ENCODE measurements around the gene GNAL. TPM values are rescaled to one million over a fixed set of nuclear protein-coding genes. Genes with fewer than 3 reads are reported as not detected.

The GNAL gene
- total and polyA plus RNA-seq, 2 of the 4 experiments (the other 2 are of a cell fraction), result 0.15 to 0.36 TPM

- POLR2A ChIA-PET (ENCODE audit: unreplicated experiment), result interaction anchor here (0.6 kb wide), 1 partner anchor 431 kb away, joined by 3 read pairs; no protein-coding TSS in a partner anchor
- no peak overlapping the region for H3K18ac ChIP-seq (ENCODE audit: low read depth, low read length)
These were observed 158.7 kb downstream of the GNAL start for GRCh38 chr18:11847811-11848210.

More at GRCh38 chr18:11847811-11848210, 158.7 kb downstream of the GNAL start:
- no peak overlapping the region for H3K56ac ChIP-seq (ENCODE audit: extremely low read depth, insufficient read depth, low read length)
- peaks cover 0 to 13% of the 10 kb centered on the region in 2 experiments; a peak in 2 of 4 replicates for H3K79me1 ChIP-seq (ENCODE audit: low read depth in 1 of 2, low read length in 2 of 2)
- no peak overlapping the region for H3K4ac ChIP-seq (ENCODE audit: low read depth, low read length)
- TF ChIP-seq RFX5 (IDR thresholded peaks at IDR 0.05; ENCODE audit: low read depth, low read length) (no peak), NFE2L2 (IDR thresholded peaks at IDR 0.05; ENCODE audit: low read depth, low read length) (no peak), RAD21 (IDR thresholded peaks at IDR 0.05; ENCODE audit: low read length) (no peak), CTCF (conservative IDR thresholded peaks at IDR 0.05; ENCODE audit: low read depth, low read length) (no peak)
- H3K14ac ChIP-seq (replicated peaks; ENCODE audit: low read depth, low read length), result no peak overlapping the region
- H3K9me3 ChIP-seq (ENCODE audit: control insufficient read depth, insufficient read depth, low read length), result no peaks in the 10 kb centered on the region
- no peak overlapping the region for H3K9ac ChIP-seq (ENCODE audit: low read depth, low read length)
- DNase-seq, result no peak
- dilution Hi-C loops (cut with HindIII; ENCODE audit: low sequenced_read_pairs, unreplicated experiment), result no loop called here
- no peak overlapping the region for H3K4me2 ChIP-seq (ENCODE audit: low read depth, low read length)
- no peak overlapping the region for H3K4me3 ChIP-seq (ENCODE audit: insufficient read depth, low read depth, low read length)
- no peak overlapping the region for H3K23ac ChIP-seq (ENCODE audit: low read depth, low read length)
- H2AK9ac ChIP-seq (replicated peaks; ENCODE audit: low read depth, low read length, poor library complexity), result no peak overlapping the region
- H4K20me1 ChIP-seq (ENCODE audit: insufficient read depth, low read length), result no peaks in the 10 kb centered on the region
- H3K9me1 ChIP-seq (ENCODE audit: insufficient read depth, low read length), result no peaks in the 10 kb centered on the region
- no peak overlapping the region for H3K27ac ChIP-seq (ENCODE audit: insufficient read depth, low read length)
- intact Hi-C loops (cut with micrococcal nuclease), result no loop called here
- no TSS peak for BruUV-seq (replicated peaks)
- H3K4me1 ChIP-seq (ENCODE audit: control insufficient read depth, insufficient read depth, low read length), result peaks cover 6% of the 10 kb centered on the region
- peak overlapping the region; percentile 13; the same call in 1 of the 2 replicates for H4K91ac ChIP-seq (ENCODE audit: insufficient read depth, low read depth, low read length)
- no peak overlapping the region for H2BK120ac ChIP-seq (ENCODE audit: low read depth, low read length)
- 88% methylated on average over 3 of the region's 4 CpGs; no CpG with 5 or more reads in 1 of the 2 experiments for WGBS, 2 experiments (ENCODE audit: extremely low coverage in 2 of 2, insufficient read length in 1 of 2)
- no peak overlapping the region for H4K8ac ChIP-seq (ENCODE audit: low read depth in 2 of 2, low read length in 2 of 2)
- in situ Hi-C loops (cut with MboI; ENCODE audit: low sequenced_read_pairs), result no loop called here
- H2BK15ac ChIP-seq (ENCODE audit: low read depth, low read length), result no peak overlapping the region; the same call in 2 of the 3 replicates
- peak overlapping the region; percentile 29; the same call in 1 of the 2 replicates for H2AK5ac ChIP-seq (ENCODE audit: low read depth, low read length)
- no peak overlapping the region for H2BK20ac ChIP-seq (ENCODE audit: low read depth, low read length)
- no peaks in the 10 kb centered on the region for H3K27me3 ChIP-seq (ENCODE audit: control insufficient read depth, insufficient read depth, low read length)
- CTCF ChIA-PET, result no interaction called here
- no peak overlapping the region for H4K5ac ChIP-seq (ENCODE audit: low read depth, low read length)
- ATAC-seq (ENCODE audit: low read depth), result no peak
- H2AFZ ChIP-seq (replicated peaks; ENCODE audit: low read length, poor library complexity), result no peak overlapping the region
- H3K36me3 ChIP-seq (ENCODE audit: control insufficient read depth, insufficient read depth, low read length), result no peaks in the 10 kb centered on the region
- no peak overlapping the region for H2BK5ac ChIP-seq (ENCODE audit: low read depth, low read length, poor library complexity, severe bottlenecking)
